GM19324 (cell line): ENCODE measurements around the gene TNFRSF14.

ENCODE experiments used
- ATAC-seq: cut with Tn5 transposase; IDR thresholded peaks from one replicate; pipeline ENCODE4 v1.9.1; 2021; ENCODE audit warnings: mild to moderate bottlenecking, moderate library complexity; ENCODE audit not compliant: unreplicated experiment, low FRiP score

Gene TNFRSF14

DNA sequence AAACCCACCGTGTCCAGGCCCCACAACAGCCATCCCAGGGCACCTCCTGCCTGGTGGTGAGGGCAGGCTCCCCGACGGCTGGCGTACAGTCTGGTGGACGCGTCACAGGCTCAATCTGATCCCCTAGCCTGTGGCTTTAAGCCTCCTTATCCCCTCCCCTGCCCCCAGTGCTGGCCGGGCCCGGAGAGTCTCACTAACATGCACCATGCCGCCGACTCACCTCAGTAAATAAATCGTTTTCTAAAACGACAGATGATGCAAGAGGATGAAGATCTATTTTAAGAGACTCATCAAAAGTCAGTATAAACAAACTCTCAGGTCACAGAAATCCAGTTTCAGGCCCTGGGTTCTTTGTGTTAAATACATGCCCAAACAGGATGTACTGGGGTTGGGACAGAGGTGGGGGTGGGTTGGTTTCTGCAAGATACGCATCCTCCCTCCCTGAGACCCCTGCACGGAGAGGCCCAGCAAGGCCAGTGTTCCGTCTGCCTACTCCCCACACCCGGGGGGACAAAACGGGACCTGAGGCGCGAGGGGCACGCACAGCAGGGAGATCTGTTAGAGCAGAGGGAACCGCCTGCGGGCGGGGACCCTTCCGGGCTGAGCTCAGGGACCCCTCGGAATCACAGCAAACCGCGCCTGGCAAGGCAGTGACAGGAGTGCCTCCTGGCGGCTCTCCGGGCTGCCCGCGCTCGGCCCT is 32.8 kb upstream of the TNFRSF14 start:
- ATAC-seq = no peak

DNA sequence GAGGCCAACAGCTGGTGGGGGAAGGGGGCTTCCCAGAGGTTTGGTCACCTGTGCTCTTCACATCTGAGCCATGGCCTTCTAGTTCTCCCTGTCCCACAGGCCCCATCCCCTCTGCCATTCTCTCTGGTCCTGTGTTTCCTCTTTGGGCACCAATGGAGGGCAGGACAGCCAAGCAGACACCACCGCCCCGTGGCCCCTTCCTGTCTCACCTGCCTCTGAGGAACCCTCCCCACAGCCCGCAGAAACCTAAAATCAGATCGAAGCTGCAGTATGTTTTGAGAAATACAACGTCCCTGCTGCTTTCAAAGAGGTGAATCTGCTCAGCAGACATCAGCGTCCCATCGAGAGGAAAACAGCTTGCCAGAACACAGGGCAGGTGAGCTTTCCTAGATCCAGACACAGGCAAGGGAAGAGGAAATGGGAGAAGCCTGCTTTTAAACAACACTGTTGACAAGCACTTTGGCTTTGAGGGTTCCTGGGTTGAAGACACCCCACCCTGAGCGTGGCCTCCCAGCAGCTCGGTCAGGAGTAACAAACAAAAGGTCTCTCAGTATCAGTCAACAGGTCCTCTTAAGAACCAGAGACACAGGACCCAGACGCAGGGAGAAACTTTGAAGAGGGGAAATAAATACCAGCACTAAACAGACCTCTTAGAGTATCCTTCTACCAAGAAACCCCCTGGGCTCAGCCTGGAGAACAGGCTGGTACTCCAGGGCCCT is 32.1 kb upstream of the TNFRSF14 start:
- ATAC-seq = no peak

DNA sequence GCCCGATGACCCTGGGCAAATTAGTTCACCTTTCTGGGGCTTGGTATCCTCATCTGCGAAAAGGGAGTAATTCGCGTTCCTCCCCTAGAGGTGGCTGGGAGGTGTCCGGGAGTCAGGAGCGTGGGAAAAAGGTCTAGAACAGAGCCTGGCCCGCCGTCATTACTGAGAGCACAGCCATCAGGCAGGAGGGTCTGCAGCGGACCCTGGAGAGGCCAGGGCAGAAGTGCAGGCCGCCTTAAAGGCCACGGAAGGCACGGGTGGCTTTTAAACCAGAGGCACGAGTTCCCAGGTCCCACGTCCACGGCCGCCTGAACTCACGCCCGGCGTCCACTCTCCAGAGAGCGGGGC is 30.6 kb upstream of the TNFRSF14 start:
- ATAC-seq = no peak

DNA sequence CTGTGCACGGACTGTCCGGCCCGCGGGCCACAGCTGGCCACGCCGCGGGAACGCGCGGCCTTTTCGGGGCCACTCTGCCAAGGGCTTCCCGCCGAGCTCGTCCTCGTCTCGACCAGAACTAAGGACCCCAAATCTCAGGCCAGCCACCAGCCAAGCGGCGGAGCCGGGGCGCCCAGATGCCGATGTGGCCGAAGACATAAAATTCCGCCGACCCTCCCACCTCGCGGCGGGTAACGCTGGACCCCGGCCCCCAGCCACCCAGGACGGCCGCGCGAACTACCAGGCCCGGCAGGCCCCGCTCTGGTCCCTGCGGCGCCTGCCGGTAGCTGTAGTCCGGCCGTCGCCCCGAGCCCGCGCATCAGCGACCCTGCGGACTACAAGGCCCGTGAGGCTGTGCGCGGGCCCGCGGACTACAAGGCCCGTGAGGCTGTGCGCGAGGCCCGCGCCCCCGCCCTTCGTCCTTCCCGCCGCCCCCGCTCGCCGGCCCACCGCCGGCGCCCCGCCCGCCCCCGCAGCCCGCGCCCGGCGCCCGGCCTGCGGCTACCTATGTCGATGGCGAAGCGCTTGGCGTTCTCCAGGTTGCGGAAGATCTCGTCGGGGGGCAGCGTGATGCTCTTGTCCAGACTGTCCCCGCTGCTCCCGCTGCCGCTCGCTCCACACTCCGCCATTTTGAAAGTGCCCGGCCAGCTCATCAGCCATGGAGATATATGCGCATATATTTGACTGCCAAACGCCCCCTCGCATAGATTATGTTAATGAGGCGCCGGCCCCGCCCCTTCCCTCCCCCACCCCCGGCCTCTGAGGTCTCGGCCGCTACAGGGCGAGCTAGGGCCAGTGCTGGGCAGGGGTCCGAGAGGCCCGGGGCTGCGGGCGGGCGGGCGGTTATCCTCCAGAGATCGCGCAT is 30.0 kb upstream of the TNFRSF14 start, which contains the start of gene PANK4:
Gene PANK4, minus strand, starts transcription at position 677 of the 904 bp plus-strand sequence. Its CDS starts 9 bp downstream, at position 668.
- ATAC-seq = peak; percentile 88

DNA sequence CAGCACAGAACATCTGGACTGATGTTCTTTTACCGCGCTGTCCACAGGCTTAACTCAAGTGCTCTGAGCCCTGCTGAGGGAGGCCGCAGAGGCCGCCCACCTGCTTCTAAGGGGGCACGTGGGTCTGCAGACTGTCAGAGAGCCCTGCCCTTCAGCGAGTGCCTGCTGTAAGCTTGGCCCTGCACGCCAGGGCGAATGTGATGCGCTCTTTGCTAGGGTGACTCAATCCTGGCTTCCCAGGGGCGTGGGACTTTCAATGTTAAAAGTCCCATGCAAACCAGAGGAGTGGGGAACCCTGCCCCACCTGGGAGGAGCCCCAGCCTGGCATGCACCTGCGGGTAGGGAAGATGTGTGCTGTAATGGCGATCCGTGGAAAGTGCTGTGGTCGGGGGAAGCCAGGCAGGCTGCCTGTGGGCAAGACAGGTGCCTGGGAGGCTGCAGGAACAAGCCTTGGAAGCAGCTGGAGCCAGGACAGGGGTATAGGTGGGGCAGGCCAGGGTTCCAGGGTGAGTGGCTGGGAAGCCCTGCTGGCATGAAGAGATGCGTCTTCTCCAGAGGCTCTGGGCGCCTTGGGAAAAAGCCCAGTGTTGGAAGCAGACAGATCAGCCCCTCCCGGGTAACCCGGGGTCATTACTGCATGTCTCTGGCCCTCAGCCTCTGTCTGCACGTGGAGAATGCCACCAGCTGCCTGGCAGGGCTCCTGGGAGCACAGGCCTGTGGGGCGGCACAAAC is 29.2 kb upstream of the TNFRSF14 start:
- peak; percentile 14 for ATAC-seq

DNA sequence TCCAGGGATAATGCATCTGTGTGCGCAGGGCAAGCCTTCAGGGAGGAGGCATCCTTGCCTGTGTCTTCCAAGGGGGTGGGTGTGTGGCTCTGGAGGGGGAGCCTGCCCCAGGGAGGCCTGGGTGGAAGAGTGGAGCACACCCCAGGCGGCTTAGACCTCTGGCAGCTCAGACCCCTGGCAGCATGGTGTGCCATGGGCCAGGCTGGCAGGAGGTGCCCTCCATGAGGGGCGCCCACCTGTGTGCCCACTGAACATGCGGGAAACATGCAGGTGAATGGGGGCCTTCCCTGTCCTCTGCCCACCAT is 28.7 kb upstream of the TNFRSF14 start:
- no peak for ATAC-seq

DNA sequence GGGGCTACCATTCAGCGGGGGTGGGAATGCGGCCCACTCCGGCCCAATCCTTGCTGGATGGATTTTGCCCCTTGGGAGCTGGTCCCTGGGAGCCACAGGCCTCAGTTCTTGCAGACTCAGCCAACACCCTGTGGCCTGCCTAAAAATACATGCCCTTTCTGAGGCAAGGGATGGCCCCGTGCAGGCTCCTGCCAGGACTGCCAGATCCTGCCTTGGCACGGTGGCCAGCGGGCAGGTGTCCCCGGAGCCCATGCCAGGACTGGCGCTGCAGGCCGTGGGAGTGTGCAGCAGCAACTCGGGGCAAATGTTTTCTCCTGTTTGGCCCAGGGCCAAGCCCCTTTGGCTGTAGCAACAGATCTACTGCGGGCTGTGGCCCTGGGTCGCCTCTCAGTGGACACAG is 28.2 kb upstream of the TNFRSF14 start:
- ATAC-seq = no peak

DNA sequence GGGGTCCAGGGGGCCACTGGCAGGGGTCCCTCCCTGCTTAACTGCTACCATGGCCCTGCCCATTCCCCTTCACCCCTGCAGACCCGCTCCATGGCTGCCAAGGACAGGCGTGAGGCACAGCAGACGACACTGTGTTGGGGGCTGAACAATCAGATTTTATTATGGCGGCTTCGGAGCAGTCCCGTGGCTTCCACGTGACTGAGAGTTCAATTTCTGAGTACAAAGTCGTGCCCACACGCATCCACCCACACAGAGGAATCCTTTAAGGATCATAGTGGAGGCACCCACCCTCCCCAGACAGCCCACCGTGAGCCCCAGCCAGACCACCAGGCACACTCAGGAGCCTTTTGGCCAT is 27.6 kb upstream of the TNFRSF14 start:
- ATAC-seq = no peak

DNA sequence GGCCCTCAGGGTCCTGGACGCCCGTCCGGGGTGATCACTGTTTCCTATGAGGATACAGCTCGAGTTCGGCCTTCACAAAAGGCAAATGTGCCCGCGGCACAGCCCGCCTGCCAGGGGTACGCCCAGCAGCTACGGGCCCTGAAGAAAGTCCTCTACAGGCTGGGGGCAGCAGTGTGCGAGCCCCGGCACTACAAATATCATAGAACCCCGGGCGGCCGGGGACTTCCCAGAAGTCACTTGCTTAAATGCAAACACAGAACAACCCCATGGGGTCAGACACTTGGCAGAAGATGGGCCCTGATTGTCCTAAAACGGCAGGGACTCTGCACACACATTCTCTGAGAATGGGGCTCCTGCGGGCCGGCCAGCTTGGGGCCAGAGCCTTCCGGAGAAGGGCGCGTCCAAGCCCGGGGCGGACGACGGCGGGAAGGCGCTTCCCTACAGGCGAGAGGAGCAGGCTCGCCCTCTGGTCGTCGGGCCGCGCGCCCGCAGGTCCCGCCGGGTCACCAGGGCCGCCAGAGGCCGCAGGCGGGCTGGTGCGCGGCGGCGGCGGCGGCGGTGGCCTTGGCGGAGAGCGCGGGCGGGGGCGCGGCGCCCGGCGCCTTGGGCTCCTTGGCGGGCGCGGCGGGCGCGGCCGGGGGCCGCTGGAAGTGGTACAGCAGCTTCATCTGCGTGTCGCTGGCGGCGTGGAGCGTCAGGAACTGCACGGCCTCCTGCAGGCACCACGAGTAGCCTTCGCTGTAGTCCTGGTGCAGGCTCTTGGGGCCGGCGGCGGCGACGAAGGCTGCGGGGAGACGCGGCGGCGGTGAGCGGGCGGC is 27.0 kb upstream of the TNFRSF14 start:
- no peak for ATAC-seq

DNA sequence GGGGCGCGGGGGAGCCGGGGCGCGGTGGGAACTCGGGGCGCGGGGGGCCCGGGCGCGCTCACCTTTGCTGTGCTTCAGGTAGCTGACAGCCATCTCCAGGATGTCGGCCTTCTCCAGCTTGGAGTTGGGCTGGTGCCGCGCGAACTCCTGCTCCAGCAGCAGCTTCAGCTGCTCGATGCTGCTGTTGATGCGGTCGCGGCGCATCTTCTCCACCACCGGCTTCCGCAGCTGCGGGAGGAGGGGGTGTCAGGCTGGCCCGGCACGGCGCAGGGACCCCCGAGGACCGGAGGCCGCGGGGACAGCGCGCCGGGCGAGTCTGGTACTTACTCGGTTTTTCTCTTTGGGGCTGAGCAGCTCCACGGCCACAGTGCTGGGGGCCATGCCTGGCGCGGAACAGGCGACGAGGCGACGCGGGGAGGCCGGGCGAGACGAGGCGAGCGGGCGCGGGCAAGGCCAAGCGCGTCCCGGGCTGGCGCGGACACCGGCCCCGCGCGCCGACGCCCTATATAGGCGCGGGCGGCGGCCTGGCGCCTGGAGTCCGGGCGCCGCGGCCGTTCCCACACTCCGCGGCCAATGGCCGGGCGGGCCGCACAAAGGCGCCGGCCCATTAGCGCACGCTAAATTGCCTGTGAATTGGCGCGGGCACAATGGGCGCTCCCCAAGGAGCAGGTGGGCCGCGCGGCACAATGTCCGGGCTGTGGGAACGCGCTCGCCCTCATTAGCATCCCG is 26.2 kb upstream of the TNFRSF14 start, which contains the start of gene HES5:
Gene HES5, minus strand, starts transcription at position 480 of the 729 bp plus-strand sequence. Its CDS starts 99 bp downstream, at position 381.
- ATAC-seq = no peak

DNA sequence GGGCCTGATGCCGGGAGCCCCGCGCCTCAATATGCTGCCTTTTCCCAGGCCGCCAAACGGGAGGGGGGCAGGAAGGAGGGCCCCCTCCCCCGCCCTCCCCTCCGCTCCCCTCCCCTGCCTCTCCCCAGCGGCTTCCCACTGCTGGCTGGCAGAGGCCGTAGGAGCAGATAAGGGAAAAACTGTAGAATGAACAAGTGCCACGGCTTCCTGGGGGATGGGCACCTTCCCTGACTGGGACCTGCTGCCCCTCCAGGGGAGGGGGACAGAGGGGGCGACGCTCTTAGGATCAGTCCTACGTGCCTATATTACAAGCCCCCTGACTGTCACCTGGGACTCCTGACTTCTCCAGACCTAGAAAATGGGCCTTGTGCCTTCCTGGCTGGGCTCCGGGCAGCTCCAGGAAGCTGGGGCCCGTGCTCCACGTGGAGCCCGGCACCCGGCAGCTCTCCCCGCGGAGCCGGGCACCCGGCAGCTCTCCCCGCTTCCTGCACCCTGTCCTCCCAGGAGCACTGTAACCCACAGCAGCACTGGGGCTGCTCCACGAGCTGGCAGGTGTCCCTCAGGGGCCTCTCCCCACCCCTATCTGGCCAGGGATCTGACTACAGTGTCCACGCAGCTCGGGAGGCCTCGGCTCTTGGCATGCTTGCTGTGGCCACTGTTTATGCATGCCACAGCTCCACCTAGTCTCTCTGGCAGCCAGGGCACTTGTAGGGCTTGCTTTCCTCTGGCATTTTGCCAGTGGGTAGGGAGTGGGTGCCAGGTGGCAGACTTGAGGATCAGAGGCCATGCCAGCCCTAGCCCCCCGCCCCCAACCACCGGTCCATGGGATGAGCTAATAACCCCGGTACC is 25.4 kb upstream of the TNFRSF14 start:
- ATAC-seq = no peak

DNA sequence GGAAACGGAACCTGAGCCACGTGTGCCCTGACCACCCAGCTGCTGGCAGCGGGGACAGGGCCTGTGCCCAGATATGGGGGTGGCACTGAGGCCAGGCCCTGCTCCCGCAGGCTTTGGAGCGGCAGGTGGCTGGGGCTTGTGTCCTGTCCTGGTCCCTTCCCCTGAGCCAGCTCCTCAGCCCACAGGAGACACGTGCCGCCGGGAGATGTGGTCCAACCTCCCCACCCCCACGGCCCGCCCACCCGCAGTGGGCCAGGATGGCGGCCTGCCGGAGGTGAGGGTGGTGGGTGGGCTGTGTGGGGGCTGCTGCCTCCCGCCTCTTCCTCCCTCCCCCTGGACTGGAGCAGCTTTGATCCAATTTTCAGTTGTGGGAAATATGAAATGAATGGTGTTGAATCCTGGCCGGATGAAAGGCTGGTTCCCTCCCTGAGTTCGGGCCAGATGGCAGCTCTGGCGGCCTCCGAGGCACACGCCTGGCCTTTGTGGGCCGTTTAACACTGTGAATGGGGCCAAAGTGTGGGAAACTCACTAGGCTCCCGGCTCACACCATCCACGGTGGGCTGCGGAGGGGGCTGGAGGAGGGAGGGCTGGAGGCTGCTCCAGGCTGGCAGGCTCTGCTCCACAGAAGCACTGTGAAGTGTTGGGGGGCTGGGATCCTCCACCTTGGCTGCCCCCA is 23.5 kb upstream of the TNFRSF14 start:
- no peak for ATAC-seq

DNA sequence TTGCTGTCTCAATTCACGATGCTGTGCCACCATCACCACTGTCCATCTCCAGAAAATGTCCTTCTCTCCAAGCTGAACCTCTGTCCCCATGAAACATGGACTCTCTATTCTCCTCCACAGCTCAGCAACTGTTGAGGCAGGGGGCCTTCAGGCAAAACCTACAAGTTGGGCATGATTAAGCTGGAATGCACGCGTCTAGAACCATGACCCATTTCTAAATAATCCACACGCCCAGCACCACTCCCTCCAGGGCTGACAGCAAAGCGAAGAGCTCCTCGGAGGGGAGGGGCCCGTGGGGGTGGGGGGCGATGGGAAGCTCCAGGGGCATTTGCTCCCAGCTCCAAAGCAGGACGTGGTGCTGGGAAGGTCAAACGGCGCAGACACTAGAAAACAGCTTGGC is 22.8 kb upstream of the TNFRSF14 start:
- ATAC-seq = no peak

DNA sequence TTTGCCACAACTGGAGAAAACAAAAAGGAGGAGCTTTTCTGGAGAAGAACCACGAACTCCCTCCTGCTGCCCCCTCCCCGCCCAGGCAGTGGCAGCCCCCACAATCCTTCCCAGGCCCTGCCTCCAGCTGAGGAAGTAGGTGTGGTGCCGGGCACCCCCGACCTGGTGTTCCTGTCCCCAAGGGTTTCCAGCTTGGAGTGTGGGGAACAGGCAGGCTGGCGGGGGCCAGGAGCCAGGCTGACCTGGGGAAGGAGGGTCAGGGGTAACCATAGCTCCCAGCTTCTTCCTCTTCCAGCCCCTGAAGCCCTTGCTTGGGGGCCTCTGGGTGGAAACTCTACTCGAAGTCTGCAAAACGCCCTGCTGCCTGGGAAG is 21.9 kb upstream of the TNFRSF14 start:
- no peak for ATAC-seq

DNA sequence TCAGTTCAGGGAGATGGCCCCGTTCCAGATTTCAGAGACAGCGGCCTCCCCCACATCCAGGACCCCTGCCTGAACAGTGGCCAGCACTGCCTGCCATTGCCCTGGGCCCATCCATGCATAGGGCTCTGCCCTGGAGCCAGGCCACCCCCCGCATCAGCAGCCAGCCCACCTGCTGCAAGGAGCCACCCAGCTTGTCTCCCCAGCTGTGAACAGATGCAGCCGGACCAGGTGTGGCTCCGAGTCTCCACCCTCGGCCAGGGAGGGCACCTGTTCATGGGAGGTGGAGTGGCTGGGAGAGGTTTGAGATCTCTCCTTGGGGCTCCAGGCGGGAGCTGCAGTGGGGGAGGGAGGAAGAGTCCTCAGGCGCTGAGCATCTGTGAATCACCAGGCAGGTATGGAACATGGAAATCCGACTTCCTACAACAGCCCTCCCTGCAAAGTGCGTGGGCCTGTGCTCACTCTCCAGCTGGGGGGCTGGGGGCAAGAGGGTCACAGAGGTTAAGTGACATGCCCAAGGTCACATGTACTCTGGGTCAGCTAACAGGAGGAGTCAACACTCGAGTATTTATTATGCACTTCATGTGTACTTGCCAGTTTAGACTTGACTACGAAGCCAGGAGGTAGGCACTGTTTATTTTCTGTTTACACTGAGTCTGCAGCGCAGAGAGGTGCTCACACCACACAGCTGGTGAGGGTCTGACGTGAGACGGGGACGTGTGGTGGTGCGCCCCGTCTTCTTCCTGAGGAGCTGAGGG is 21.3 kb upstream of the TNFRSF14 start:
- no peak for ATAC-seq

DNA sequence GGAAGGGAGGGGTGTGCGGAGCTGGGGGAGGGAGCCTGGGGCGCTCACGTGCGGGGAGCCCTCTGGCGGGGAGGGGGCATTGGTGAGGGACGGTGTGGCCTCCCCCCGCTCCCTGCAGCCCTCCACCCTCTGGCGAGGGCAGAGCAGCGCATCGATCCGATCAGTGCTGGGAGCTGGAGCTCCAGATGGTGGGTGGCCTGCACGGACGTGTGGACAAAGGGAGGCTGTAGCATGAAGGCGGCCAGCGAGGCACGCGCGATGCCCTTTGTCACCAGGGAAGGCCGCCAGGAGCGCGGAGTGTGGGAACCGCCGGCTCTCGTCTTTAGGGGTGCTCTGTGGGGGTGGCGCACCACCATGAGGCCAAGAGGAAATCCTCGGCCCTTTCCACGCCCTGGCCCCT is 20.7 kb upstream of the TNFRSF14 start:
- ATAC-seq = no peak

DNA sequence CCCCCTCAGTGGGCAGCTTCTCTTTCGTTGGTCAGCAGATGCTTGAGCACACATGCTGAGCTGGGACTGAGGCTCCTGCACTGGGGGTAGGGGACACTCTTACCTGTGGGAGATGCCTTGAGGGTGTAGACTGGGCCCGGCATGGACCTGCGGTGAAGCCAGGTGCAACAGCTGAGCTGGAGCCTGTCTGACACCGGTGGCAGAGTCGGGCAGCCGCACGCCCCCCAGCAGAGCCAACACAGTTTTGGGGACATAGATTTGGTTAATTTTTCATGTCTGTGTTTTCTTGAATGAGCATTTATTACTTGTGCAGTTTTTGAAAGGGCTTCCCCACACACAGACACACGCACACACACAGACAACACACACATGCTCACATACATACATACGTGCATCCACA is 20.2 kb upstream of the TNFRSF14 start:
- no peak for ATAC-seq
